H1 (cell line): ENCODE data around the gene KRTAP5-4.

Experiments
- CTCF ChIP-seq, 3 experiments: IDR thresholded peaks; 1 replicate in 2 of 3; 2 replicates in 1 of 3; pipeline versions ENCODE4 v1.5.1 to v1.6.1; 2011; ENCODE audit warnings: low read length in 3 of 3, mild to moderate bottlenecking in 3 of 3, inconsistent platforms in 2 of 3, low read depth in 1 of 3, moderate library complexity in 1 of 3; ENCODE audit not compliant: insufficient read depth in 1 of 3; ENCODE audit errors: control extremely low read depth in 1 of 3
- E2F6 ChIP-seq: IDR thresholded peaks from 2 replicates; pipeline ENCODE4 v1.6.1; 2012; ENCODE audit warnings: inconsistent platforms
- EZH2 ChIP-seq: fragments of 200-600 bp; sonication (generic); IDR thresholded peaks from 2 replicates; pipeline ENCODE4 v1.7.1; 2012; ENCODE audit warnings: low read depth, mild to moderate bottlenecking, moderate library complexity, low read length, inconsistent platforms; ENCODE audit not compliant: severe bottlenecking
- FOSL1 ChIP-seq: IDR thresholded peaks from 2 replicates; pipeline ENCODE4 v1.6.1; 2011; ENCODE audit warnings: mild to moderate bottlenecking, low read depth, low read length, moderate library complexity; ENCODE audit not compliant: insufficient read depth
- GABPA ChIP-seq: IDR thresholded peaks from 2 replicates; pipeline ENCODE4 v1.6.1; 2011; ENCODE audit warnings: mild to moderate bottlenecking, low read length, moderate library complexity, borderline replicate concordance; ENCODE audit not compliant: insufficient read depth
- HDAC6 ChIP-seq: IDR thresholded peaks from one replicate; pipeline ENCODE4 v1.7.1; 2012; ENCODE audit warnings: low read depth, mild to moderate bottlenecking, inconsistent platforms, low read length, moderate library complexity
- RFX5 ChIP-seq: IDR thresholded peaks from 2 replicates; pipeline ENCODE4 v1.6.1; 2011; ENCODE audit warnings: low read depth, low read length, improper control_type of control experiment, borderline replicate concordance
- USF2 ChIP-seq: IDR thresholded peaks from 2 replicates; pipeline ENCODE4 v1.6.1; 2011; ENCODE audit warnings: low read length, improper control_type of control experiment
- ZNF274 ChIP-seq: IDR thresholded peaks from 2 replicates; pipeline ENCODE4 v1.7.0; 2012; ENCODE audit warnings: low read length, borderline replicate concordance; ENCODE audit errors: extremely low read depth

GRCh38 chr11:1597331-1597993 lies 24.5 kb downstream of the KRTAP5-4 start:
- TF ChIP-seq FOSL1 (no peak), EZH2 (no peak), CTCF (IDR thresholded peaks at IDR 0.05; ENCODE audit: control extremely low read depth in 1 of 3, insufficient read depth in 1 of 3, low read depth in 1 of 3, low read length in 3 of 3) (no peak), USF2 (no peak), GABPA (no peak), HDAC6 (no peak), ZNF274 (no peak), RFX5 (no peak), E2F6 (no peak)
